Measurements from ENCODE around the gene COP1.
"Not testable (repeated sequence)": the region's sequence is repeated elsewhere in the genome, so short reads cannot be mapped to it uniquely, and the experiment has no call there.

COP1 gene

GRCh38 chr1:176119549-176119948 is 87.5 kb downstream of the COP1 start:
- DNase-seq = peak; percentile 59

DNA sequence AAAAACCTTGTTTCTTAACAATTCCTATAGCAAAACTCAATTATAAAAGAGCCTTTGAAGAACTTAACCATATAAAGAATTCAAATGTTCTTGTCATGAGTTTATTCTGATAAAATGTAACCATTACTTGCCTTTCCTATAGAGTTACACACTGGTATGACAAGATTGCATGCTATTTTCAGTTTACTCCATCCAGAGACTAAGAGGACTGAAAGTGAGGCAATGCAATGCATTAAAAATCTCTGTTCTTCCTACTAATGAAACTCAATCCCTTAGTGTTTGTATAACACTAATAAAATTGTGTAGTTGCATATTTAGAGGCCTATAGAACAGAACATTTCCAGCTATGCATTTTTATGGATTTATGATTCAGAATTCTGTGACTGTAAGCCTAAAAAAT is 88.1 kb downstream of the COP1 start:
- DNase-seq = no peak

DNA sequence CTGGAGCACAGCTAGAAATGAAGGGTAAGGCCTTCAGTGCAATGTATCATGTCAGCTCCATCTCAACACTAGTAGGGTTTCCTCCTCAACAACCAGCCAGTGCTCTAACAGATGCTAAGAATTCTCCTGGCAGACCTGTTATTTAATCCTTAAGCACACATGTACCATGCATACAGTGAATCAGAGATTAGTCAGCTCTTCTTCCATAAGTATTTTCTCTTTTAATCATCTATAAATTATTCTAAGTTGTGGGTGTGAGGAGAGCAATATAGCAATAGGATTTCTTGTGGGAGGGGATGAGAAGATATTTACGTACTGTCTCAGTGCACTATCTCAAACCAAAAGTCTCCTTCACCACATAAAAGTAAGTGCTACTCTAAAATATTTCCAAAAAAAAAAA is 95.3 kb downstream of the COP1 start:
- DNase-seq = no peak

- DNase-seq = no peak
Measured at GRCh38 chr1:176110203-176110602, 96.9 kb downstream of the COP1 start.

DNA sequence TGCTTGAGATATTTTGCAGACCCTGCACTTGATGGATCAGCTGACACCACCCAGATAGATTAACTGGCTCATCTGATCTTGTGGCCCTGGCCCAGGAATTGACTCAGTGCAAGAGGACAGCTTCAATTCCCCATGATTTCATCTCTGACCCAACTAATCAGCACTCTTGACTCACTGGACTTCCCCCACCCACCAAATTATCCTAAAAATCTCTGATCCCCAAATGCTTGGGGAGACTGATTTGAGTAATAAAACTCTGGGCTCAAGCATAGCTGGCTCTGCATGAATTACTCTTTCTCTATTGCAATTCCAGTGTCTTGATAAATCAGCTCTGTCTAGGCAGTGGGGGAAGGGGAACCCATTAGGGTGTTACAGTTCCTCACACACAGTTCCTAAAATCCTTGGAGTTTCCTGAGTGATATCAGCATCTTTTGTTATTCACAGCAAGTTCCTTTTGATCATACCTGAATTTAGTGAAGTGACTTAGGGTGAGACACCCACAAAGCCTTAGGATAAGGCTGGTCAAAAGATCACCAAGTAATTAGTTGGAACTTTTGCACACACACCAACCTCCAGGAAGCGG is 104.2 kb downstream of the COP1 start:
- DNase-seq = no peak

- DNase-seq = peak; percentile 39
Measured at GRCh38 chr1:176101951-176102642, 105.0 kb downstream of the COP1 start.

GRCh38 chr1:176098560-176098959 is 108.5 kb downstream of the COP1 start:
- no peak for DNase-seq

DNA sequence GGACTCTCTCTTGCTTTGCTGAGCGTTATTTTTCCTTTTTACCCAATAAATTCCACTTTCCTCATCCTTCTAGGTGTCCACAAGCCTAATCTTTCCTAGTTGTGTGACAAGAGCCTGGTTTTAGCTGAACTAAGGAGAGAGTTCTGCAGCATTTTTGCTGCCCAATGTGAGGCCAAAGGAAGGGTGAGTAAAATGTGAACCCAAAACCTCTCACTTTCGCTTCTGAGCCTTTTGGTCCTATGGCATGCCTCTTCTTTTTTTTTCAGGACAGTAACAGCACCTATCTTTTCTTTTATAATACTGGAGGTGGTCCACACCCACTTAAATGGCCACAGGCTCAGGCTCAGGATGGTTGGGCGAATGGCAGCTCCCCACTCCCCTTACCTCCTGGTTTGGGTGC is 111.1 kb downstream of the COP1 start:
- no peak for DNase-seq

DNA sequence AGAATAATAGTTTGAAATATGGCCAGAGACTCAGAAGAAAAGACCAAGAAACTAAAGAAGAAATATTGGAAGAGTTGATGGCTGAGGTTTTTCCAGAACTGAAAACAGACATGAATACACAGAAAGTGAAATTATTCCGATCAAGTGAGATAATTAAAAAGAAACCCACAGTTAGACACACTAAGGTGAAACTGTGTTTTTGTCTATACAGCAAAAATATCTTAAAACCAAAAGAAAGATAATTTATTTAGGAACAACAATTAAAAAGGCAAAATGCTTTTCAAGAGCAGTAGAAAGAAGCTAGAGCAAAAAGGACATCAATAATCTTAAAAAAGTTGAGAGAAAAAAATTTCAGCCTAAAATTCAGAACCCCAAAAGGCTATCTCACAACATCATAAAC is 116.3 kb downstream of the COP1 start:
- no peak for DNase-seq

GRCh38 chr1:176087746-176088145 is 119.3 kb downstream of the COP1 start:
- DNase-seq = not testable (repeated sequence)

- peak; percentile 89 for DNase-seq
Measured at GRCh38 chr1:176073524-176074157, 133.4 kb downstream of the COP1 start.

DNA sequence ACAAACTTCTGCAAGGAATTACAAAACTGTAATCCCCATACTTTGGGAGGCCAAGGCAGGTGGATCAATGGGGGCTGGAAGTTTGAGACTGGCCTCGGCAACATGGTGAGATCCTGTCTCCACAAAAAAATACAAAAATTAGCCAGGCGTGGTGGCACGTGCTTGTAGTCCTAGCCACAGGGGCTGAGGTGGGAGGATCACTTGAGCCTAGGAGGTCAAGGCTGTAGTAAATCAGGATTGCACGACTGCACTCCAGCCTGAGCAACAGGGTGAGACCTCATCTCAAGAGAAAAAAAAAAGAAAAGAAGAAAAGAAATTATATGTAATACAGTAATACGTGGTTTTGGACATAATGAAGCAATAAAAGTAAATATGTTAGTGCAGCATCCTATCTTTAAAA is 138.2 kb downstream of the COP1 start:
- DNase-seq = no peak

DNA sequence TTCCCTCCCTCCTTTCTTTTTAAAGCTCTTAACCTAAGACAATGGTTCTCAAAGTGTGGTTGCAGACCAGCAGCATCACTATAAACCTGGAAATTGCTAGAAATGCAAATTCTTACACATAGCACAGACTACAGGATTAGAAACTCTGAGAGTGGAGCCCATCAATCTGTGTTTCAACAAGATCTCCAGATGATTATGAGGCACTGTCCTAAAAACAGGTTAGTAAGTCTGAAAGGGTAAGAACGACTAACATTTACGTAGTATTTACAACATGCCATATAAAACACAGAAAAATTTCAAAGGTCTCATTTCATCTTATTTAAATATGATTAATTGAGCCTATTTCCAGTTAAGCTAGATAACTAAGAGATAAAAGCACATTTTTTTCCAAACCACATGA is 138.8 kb downstream of the COP1 start:
- DNase-seq = no peak

DNA sequence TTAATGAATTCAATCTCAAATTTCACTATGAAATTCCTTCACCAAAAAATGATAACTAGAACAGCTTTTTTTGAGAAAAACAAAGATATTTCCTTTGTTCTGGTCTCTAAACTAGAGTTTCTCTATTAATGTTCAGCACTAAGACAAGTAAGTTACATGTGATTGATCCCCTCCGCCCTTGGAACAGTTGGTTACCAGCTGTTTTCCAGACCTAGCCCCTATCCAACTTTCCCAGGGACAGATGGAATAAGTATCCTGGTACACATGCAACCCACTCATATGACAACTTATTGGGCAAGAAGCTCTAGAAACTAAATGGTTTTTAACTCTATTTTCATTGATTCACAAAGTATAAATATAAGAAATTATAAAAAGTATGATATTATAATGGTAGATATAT is 140.4 kb downstream of the COP1 start:
- no peak for DNase-seq

GRCh38 chr1:176058686-176059085 is 148.4 kb downstream of the COP1 start:
- no peak for DNase-seq

GRCh38 chr1:176056312-176056711 is 150.8 kb downstream of the COP1 start:
- no peak for DNase-seq

- no peak for DNase-seq
Measured at GRCh38 chr1:176055398-176055797, 151.7 kb downstream of the COP1 start.

DNA sequence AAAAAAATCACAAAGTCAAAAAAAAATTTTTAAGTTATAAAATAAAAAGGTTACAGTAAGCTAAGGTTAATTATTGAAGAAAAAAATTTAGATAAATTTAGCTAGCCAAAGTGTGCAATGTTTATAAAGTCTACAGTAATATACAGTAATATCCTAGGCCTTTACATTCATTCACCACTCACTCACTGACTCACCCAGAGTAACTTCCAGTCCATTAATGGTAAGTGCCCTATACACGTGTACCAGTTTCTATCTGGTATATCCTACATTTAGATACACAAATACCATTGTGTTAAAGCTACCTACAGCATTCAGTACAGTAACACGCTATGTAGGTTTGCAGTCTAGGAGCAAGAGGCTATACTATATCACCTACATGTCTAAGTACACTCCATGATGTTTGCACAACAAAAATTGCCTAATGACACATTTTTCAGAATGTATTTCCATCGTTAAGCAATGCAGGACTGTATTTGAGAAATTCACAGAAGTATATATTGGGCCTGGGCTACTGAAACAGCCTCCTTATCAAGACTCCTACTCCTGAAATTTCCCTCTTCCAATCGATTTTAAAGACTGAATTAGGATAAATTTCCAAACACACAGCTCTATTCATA is 155.1 kb downstream of the COP1 start:
- DNase-seq = no peak

DNA sequence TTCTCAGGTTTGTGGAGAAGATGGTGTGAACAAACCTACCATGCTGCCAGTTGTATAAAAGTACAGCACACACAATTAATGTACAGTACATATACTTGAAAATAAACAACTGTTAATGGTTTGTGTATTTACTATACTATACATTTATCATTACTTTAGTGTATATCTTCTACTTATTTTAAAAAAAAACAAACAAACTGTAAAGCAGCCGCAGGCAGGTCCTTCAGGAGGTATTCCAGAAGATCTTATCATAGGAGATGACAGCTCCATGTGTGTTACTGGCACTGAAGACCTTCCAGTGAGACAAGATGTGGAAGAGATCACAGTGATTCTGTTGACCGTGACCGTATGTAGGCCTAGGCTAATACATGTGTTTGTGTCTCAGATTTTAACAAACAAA is 155.7 kb downstream of the COP1 start:
- no peak for DNase-seq

- no peak for DNase-seq
Measured at GRCh38 chr1:176049582-176049981, 157.5 kb downstream of the COP1 start.

- DNase-seq = no peak
Measured at GRCh38 chr1:176046926-176047325, 160.2 kb downstream of the COP1 start.

DNA sequence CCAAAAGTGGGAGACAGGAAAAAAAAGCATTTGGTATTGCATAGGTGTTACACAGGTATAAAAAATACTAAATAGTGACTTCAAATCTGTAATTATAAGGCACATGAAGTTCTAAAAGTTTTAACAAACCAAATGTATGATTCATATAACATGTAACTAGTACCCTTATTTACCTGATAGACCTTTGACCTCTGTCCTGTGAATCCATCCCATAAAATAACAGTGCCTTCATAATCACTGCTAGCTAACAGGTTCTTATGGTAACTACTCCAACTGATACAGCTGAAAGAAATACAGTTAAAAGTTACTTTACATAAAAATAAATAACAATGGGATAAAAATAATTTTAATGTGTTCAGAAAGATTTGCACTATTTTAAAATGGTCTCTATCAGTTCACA is 163.5 kb downstream of the COP1 start:
- DNase-seq = no peak

DNA sequence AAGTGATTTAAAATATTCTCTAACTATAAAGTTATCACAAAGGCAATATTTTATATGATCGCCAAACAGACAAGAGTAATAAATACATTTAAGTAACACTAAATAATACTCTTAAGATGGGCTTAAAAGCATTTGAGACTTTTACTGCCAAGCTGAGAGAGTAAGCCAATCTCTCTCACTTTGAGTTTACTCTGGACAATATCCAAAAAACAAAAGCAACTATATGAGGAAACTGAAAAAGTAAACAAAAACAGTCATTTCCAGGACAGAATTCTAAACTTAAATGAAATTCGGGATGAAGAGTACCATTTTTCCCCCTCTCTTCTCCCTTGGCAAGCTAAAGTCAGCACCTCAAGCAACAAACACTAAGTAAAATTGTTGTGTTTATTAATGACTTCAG is 173.2 kb downstream of the COP1 start:
- DNase-seq = no peak

DNA sequence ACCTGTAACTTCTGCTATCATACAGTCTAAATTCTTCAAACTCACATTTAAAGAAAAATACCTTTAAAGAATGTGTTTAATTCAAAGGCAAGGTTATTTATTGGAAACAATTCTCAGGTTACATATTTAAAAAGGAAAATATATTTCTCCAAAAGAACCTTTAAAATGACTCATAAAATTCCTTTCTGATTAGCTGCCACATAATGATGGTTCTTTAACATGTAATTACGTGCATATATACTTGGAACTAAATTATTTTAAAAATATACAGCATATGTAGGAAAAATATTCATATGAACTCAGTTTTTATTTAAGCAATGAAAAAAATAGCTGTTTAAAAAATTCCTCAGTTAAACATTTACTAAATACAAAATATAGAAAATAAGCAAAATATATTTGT is 173.6 kb downstream of the COP1 start:
- DNase-seq = no peak

All from hematopoietic multipotent progenitor cell treated with erythropoietin and hydrocortisone succinate and interleukin-3 and kit ligand, for 6 days (in vitro differentiated cells).